BLaER1 (cell line): ENCODE results near the gene JAG2.

Experiments
- H3K27ac ChIP-seq: shearing (Covaris generic); formaldehyde crosslinking; 2 replicates; pipeline ENCODE4 v1.8.1; 2022
- H3K27me3 ChIP-seq: shearing (Covaris generic); formaldehyde crosslinking; 2 replicates; pipeline ENCODE4 v1.8.1; 2022
- H3K36me3 ChIP-seq: shearing (Covaris generic); formaldehyde crosslinking; 2 replicates; pipeline ENCODE4 v1.8.1; 2022
- H3K4me1 ChIP-seq: shearing (Covaris generic); formaldehyde crosslinking; 2 replicates; pipeline ENCODE4 v1.8.1; 2022
- H3K4me2 ChIP-seq: shearing (Covaris generic); formaldehyde crosslinking; 2 replicates; pipeline ENCODE4 v1.8.1; 2022
- H3K4me3 ChIP-seq: shearing (Covaris generic); formaldehyde crosslinking; 2 replicates; pipeline ENCODE4 v1.8.1; 2022
- H3K9ac ChIP-seq: shearing (Covaris generic); formaldehyde crosslinking; 2 replicates; pipeline ENCODE4 v1.8.1; 2022
- H3K9me3 ChIP-seq: shearing (Covaris generic); formaldehyde crosslinking; 2 replicates; pipeline ENCODE4 v1.8.1; 2022
- H4K20me1 ChIP-seq: shearing (Covaris generic); formaldehyde crosslinking; 2 replicates; pipeline ENCODE4 v1.8.1; 2022
- Cebpa-rat ChIP-seq: shearing (Covaris generic); IDR thresholded peaks from 2 replicates; pipeline ENCODE4 v1.8.1; 2022

JAG2 gene

GRCh38 chr14:105167303-105168092, 1.1 kb downstream of the JAG2 start:
- TF ChIP-seq Cebpa-rat: no peak
- Histone ChIP-seq H3K4me1 (peaks cover 90% of the 10 kb centered on the region), H3K9ac (peak overlapping the region; percentile 85), H3K9me3 (no peaks in the 10 kb centered on the region), H3K27me3 (no peaks in the 10 kb centered on the region), H3K4me3 (peak overlapping the region; percentile 78), H3K27ac (peak overlapping the region; percentile 92), H4K20me1 (peaks cover 62% of the 10 kb centered on the region), H3K4me2 (peak overlapping the region; percentile 94), H3K36me3 (no peaks in the 10 kb centered on the region)

DNA sequence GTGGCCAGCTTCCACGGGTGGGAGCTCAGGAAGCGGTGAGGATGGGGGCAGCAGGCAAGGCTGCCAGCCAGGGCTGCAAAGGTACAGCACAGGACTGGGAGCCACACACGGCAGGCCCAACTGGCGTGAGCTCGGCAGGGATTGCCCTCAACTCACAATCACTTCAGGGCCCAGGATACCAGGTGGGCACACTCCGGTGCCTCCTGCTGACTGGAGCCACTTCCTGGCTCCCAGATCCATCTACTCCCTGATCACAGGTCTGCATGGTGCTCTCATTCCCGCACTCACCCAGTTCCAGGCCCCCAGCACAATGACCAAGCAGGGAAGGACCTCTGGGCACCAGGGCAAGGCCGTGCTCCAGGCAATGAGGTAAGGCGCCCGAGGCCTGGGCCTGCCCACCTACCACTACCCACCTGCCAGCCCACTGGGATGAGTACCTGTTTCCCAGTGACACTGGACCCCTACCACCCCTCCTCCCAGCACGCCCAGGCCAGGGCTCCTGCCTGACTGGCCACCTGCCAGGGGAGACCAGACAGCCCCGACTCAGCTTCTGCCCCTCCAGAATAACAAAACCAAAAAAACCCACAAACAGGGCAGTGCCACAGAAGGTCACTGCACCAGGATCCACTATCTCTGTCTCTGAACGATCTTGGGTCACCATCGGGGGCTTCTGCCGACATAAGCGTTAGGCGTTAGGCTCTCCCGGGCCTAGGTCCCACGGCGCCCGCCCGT, 1.8 kb downstream of the JAG2 start:
- no peaks in the 10 kb centered on the region for H3K27me3 ChIP-seq
- peak overlapping the region; percentile 78 for H3K4me3 ChIP-seq
- peak overlapping the region; percentile 94 for H3K4me2 ChIP-seq
- no peaks in the 10 kb centered on the region for H3K9me3 ChIP-seq
- no peak for TF ChIP-seq Cebpa-rat
- H4K20me1 ChIP-seq: peaks cover 62% of the 10 kb centered on the region
- H3K4me1 ChIP-seq: peaks cover 90% of the 10 kb centered on the region
- peak overlapping the region; percentile 85 for H3K9ac ChIP-seq
- H3K27ac ChIP-seq: peak overlapping the region; percentile 92
- no peaks in the 10 kb centered on the region for H3K36me3 ChIP-seq

DNA sequence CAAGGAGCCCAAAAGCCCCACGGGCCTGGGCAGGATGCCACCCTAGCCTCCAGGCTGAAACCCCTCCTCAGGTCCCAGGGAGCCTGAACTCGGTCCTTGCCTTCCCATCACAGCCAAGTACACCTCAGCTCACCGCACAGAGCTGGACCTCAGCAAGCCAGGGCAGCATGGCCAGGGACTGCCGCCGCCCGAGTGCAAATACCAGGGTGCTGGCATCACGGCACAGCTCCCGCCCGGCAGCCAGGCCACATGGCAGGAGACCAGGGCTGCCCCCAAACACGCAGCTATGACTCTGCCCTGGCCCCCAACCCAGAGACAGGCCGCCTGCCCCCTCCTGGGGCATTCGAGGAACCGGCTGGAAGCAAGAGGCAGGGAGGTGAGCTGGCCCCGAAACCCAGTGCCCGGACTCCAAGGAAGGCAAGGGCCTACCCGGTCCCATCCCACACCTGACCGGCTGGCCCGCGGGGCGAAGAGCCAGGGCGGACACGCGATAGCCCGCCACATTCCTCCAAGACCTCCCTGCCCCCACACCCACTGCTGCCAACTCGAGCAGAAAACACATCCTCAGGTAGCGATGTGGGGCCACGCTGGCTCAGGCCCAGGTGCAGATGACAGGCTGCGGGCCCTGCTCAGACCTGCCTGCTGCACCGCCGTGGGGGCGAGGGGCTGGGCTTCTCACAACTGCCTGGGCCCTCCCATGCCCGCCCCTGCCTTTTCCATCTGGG, 2.7 kb downstream of the JAG2 start:
- H3K4me1 ChIP-seq: peaks cover 90% of the 10 kb centered on the region

GRCh38 chr14:105165134-105165704, 3.4 kb downstream of the JAG2 start:
- H3K9ac ChIP-seq: peak overlapping the region; percentile 85

More for the DNA sequence above, 2.7 kb downstream of the JAG2 start:
- Histone ChIP-seq H4K20me1 (peaks cover 62% of the 10 kb centered on the region), H3K4me3 (peak overlapping the region; percentile 78), H3K4me2 (peak overlapping the region; percentile 94), H3K27me3 (no peaks in the 10 kb centered on the region), H3K9ac (peak overlapping the region; percentile 85), H3K27ac (peak overlapping the region; percentile 92), H3K9me3 (no peaks in the 10 kb centered on the region), H3K36me3 (no peaks in the 10 kb centered on the region)
- TF ChIP-seq Cebpa-rat: no peak

GRCh38 chr14:105163040-105163742, 5.4 kb downstream of the JAG2 start:
- H3K27me3 ChIP-seq: no peaks in the 10 kb centered on the region
- H3K36me3 ChIP-seq: peaks cover 1% of the 10 kb centered on the region; the same call in 1 of the 2 replicates
- H3K9me3 ChIP-seq: no peaks in the 10 kb centered on the region
- H3K27ac ChIP-seq: peak overlapping the region; percentile 92
- H3K4me2 ChIP-seq: peak overlapping the region; percentile 94
- 0 out of 2 replicates have a peak overlapping the region, but pooled peaks have one; percentile 25 for H3K4me3 ChIP-seq
- H3K9ac ChIP-seq: peak overlapping the region; percentile 34
- TF ChIP-seq Cebpa-rat: no peak
- peaks cover 89% of the 10 kb centered on the region for H3K4me1 ChIP-seq
- H4K20me1 ChIP-seq: peaks cover 81% of the 10 kb centered on the region

More at GRCh38 chr14:105165134-105165704, 3.4 kb downstream of the JAG2 start:
- H3K36me3 ChIP-seq: no peaks in the 10 kb centered on the region
- H3K27ac ChIP-seq: peak overlapping the region; percentile 92
- H4K20me1 ChIP-seq: peaks cover 68% of the 10 kb centered on the region
- peaks cover 90% of the 10 kb centered on the region for H3K4me1 ChIP-seq
- TF ChIP-seq Cebpa-rat: no peak
- H3K27me3 ChIP-seq: no peaks in the 10 kb centered on the region
- peak overlapping the region; percentile 78 for H3K4me3 ChIP-seq
- H3K4me2 ChIP-seq: peak overlapping the region; percentile 94
- H3K9me3 ChIP-seq: no peaks in the 10 kb centered on the region

- H3K4me3 ChIP-seq: peak overlapping the region; percentile 25; the same call in 1 of the 2 replicates
- peaks cover 87% of the 10 kb centered on the region for H4K20me1 ChIP-seq
- H3K4me2 ChIP-seq: peak overlapping the region; percentile 94
- H3K36me3 ChIP-seq: peaks cover 7% of the 10 kb centered on the region
- peak overlapping the region; percentile 34 for H3K9ac ChIP-seq
- no peaks in the 10 kb centered on the region for H3K27me3 ChIP-seq
- no peaks in the 10 kb centered on the region for H3K9me3 ChIP-seq
- peaks cover 93% of the 10 kb centered on the region for H3K4me1 ChIP-seq
- no peak for TF ChIP-seq Cebpa-rat
- H3K27ac ChIP-seq: peak overlapping the region; percentile 92
Observed at GRCh38 chr14:105162669-105162979, 6.0 kb downstream of the JAG2 start.

DNA sequence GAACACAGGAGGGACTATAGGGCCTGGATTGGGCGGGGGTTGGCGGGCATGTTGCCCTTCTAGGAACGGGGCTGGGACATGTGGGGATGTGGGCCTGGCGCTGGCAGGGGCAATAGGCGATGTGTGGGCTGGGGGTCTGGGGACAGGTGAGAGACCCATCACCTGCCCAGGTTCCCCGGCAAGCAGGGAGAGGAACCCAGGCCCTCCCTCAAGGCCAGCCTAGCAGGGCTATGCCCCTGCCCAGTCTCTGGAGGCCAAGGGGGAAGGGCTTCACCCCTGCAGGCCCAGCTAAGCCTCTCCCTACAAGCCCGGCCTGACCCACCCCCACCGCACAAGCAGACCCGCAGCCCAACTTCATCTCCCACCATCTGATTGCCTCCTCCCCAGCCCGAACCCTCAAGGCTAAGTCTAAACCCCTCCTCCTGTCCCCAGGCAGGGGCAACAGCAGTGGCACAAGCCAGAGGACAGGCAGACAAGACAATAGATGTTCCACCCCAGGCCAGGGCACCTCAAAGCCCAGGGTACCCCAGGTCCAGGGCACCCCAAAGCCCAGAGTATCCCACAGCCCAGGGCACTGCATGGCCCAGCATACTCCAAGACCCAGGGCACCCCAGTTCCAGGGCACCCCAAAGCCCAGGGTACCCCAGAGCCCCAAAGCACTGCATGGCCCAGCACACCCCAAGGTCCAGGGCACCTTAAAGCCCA, 6.5 kb downstream of the JAG2 start:
- Histone ChIP-seq H3K36me3 (peaks cover 12% of the 10 kb centered on the region), H3K4me2 (peak overlapping the region; percentile 94), H3K9ac (peak overlapping the region; percentile 34), H3K27ac (peak overlapping the region; percentile 92), H4K20me1 (peaks cover 92% of the 10 kb centered on the region), H3K4me1 (peaks cover 93% of the 10 kb centered on the region), H3K9me3 (no peaks in the 10 kb centered on the region), H3K27me3 (no peaks in the 10 kb centered on the region), H3K4me3 (no peak overlapping the region; the same call in 1 of the 2 replicates)
- TF ChIP-seq Cebpa-rat: no peak

- Histone ChIP-seq H3K9me3 (no peaks in the 10 kb centered on the region), H3K9ac (no peak overlapping the region), H3K36me3 (peaks cover 20% of the 10 kb centered on the region), H4K20me1 (peaks cover 93% of the 10 kb centered on the region), H3K27ac (peak overlapping the region; percentile 48; the same call in 1 of the 2 replicates), H3K4me3 (no peak overlapping the region), H3K4me1 (peaks cover 93% of the 10 kb centered on the region), H3K4me2 (peak overlapping the region; percentile 94), H3K27me3 (no peaks in the 10 kb centered on the region)
- TF ChIP-seq Cebpa-rat: no peak
Observed at GRCh38 chr14:105161309-105161708, 7.3 kb downstream of the JAG2 start.
